ENCODE results near the gene FAM241B.

The FAM241B gene

DNA sequence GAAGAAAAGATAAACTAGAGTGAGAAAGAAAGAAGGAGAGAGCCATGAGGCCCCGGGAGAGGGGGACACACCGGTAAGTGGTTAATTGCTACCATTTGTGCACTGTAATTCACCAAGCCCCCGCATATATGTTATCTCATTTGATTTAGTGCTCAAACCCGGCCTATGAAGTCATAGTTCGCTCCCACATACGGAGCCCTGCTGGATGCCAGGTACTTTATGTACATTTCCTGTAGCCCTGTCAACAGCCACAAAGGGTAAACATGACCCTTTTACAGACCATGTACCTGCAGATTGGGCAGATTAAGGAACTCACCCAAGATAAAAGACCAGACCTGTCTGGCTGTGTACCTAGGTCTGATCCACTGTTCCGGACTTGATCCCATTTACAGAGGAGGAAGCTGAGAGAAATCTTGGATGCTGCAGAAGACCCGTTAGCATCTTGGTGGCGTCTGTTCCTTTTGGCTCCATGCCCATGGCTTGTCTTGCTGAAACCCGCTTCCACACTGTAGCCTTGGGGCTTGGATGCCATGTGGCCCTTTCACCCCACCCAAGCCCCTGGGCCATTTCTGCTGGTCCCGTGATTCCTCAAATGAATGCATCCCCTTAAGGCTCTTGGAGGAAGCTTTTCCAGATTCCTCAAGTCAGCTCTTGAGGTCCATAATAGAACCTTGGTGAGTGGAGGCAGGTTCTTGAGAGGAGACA lies 32.3 kb downstream of the FAM241B start:
- Histone ChIP-seq H3K4me3 (ENCODE audit: low read length) (no peak overlapping the region), H3K27me3 (ENCODE audit: insufficient read depth, low read length) (peaks cover 5% of the 10 kb centered on the region; the same call in 1 of the 2 replicates), H3K27ac (ENCODE audit: low read length) (no peak overlapping the region), H3K9ac (ENCODE audit: low read depth, low read length) (no peak overlapping the region), H3K36me3 (ENCODE audit: insufficient read depth, low read depth, low read length) (no peaks in the 10 kb centered on the region), H3K4me1 (ENCODE audit: insufficient read depth, low read length) (no peaks in the 10 kb centered on the region), H3K9me3 (ENCODE audit: insufficient read depth, low read depth, low read length) (no peaks in the 10 kb centered on the region)

GRCh38 chr10:69662901-69663300 lies 32.9 kb downstream of the FAM241B start:
- H3K9me3 ChIP-seq (ENCODE audit: insufficient read depth, low read depth, low read length), result no peaks in the 10 kb centered on the region
- no peak overlapping the region for H3K4me3 ChIP-seq (ENCODE audit: low read length)
- H3K9ac ChIP-seq (ENCODE audit: low read depth, low read length), result no peak overlapping the region
- H3K27me3 ChIP-seq (ENCODE audit: insufficient read depth, low read length), result peaks cover under 1% of the 10 kb centered on the region; the same call in 1 of the 2 replicates
- no peaks in the 10 kb centered on the region for H3K4me1 ChIP-seq (ENCODE audit: insufficient read depth, low read length)
- no peaks in the 10 kb centered on the region for H3K36me3 ChIP-seq (ENCODE audit: insufficient read depth, low read depth, low read length)
- no peak overlapping the region for H3K27ac ChIP-seq (ENCODE audit: low read length)

DNA sequence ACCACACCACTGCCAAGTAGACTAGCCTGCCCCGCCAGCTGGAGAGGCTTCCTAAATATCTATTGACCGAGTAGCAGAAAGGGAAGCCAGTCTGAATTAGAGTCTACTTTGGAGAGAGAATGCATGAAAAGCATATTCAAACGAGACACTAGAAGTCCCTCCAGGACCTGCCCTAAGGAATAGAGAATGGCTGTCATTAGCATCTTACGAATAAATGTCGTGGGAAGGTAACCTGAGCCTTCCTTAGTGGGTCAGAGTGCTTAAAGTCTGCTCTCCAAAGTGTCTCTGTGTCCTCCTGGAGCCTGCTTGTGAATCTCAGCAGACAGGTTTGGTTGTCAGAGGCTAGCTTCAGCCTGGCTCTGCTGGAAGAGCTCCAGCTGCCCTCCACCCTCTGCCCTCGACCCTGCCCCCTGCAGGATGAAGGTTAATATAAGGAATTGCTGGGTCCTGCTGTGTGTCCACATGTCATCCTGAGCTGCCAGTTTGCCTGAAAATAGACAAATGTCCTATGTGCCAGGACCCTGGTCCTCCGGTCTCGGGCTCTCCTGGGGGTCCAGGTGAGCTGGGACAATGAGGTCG lies 33.4 kb downstream of the FAM241B start:
- Histone ChIP-seq H3K27ac (ENCODE audit: low read length) (no peak overlapping the region), H3K9me3 (ENCODE audit: insufficient read depth, low read depth, low read length) (no peaks in the 10 kb centered on the region), H3K4me3 (ENCODE audit: low read length) (no peak overlapping the region), H3K9ac (ENCODE audit: low read depth, low read length) (no peak overlapping the region), H3K4me1 (ENCODE audit: insufficient read depth, low read length) (no peaks in the 10 kb centered on the region), H3K27me3 (ENCODE audit: insufficient read depth, low read length) (no peaks in the 10 kb centered on the region; the same call in 1 of the 2 replicates), H3K36me3 (ENCODE audit: insufficient read depth, low read depth, low read length) (no peaks in the 10 kb centered on the region)

DNA sequence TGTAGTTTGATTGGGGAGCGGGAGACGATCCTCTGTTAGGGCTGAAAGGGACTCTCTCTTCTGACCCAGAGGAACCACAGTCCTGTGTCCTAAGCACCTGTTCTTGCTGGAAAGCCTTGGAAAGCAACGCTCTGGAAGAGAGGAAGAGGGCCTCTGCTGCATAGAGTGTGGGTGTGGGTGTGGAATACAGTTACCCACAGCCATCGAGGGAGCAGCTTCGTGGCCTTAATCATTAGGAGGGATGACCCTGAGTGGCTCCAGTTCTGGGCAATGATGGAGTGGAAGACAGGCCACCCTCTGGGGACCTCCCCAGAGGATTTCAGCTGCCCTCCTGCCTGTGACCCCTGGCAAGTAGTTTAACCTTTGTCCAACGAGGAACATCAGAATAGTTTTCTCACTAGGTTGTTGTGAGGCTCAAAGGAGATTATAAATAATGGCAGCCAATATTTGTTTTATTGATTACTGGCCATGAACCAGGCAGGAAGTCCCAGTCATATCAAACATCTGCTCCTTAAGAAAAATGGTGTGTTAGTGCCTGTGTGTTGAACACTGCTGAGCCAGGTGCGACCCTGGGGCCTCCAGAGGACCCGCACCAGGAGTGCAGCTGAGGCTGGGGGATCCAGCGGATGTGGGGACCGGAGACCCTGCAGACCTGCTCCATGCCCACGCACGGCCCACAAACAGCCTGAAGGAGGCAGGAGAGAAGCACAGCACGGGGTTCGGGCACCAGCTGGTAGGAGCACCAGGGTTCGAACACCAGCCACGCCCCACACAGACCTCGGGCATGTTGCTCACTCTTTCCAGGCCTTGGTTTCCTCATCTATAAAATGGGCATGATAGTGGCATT lies 35.6 kb downstream of the FAM241B start:
- no peak overlapping the region for H3K27ac ChIP-seq (ENCODE audit: low read length)
- H3K36me3 ChIP-seq (ENCODE audit: insufficient read depth, low read depth, low read length), result no peaks in the 10 kb centered on the region
- H3K4me3 ChIP-seq (ENCODE audit: low read length), result no peak overlapping the region
- peaks cover 6% of the 10 kb centered on the region; the same call in 1 of the 2 replicates for H3K27me3 ChIP-seq (ENCODE audit: insufficient read depth, low read length)
- no peak overlapping the region for H3K9ac ChIP-seq (ENCODE audit: low read depth, low read length)
- H3K4me1 ChIP-seq (ENCODE audit: insufficient read depth, low read length), result no peaks in the 10 kb centered on the region
- no peaks in the 10 kb centered on the region for H3K9me3 ChIP-seq (ENCODE audit: insufficient read depth, low read depth, low read length)

GRCh38 chr10:69666756-69667155 lies 36.7 kb downstream of the FAM241B start:
- H3K9ac ChIP-seq (ENCODE audit: low read depth, low read length), result no peak overlapping the region
- no peaks in the 10 kb centered on the region for H3K36me3 ChIP-seq (ENCODE audit: insufficient read depth, low read depth, low read length)
- H3K4me3 ChIP-seq (ENCODE audit: low read length), result no peak overlapping the region
- peaks cover 6% of the 10 kb centered on the region; the same call in 1 of the 2 replicates for H3K27me3 ChIP-seq (ENCODE audit: insufficient read depth, low read length)
- H3K27ac ChIP-seq (ENCODE audit: low read length), result no peak overlapping the region
- no peaks in the 10 kb centered on the region for H3K4me1 ChIP-seq (ENCODE audit: insufficient read depth, low read length)
- no peaks in the 10 kb centered on the region for H3K9me3 ChIP-seq (ENCODE audit: insufficient read depth, low read depth, low read length)

- Histone ChIP-seq H3K9me3 (ENCODE audit: insufficient read depth, low read depth, low read length) (no peaks in the 10 kb centered on the region), H3K36me3 (ENCODE audit: insufficient read depth, low read depth, low read length) (no peaks in the 10 kb centered on the region), H3K27ac (ENCODE audit: low read length) (no peak overlapping the region), H3K27me3 (ENCODE audit: insufficient read depth, low read length) (peaks cover 6% of the 10 kb centered on the region; the same call in 1 of the 2 replicates), H3K4me1 (ENCODE audit: insufficient read depth, low read length) (no peaks in the 10 kb centered on the region), H3K4me3 (ENCODE audit: low read length) (no peak overlapping the region), H3K9ac (ENCODE audit: low read depth, low read length) (no peak overlapping the region)
Measured at GRCh38 chr10:69668721-69669120, 38.7 kb downstream of the FAM241B start.

GRCh38 chr10:69669409-69669808 lies 39.4 kb downstream of the FAM241B start:
- peaks cover 6% of the 10 kb centered on the region; the same call in 1 of the 2 replicates for H3K27me3 ChIP-seq (ENCODE audit: insufficient read depth, low read length)
- H3K36me3 ChIP-seq (ENCODE audit: insufficient read depth, low read depth, low read length), result no peaks in the 10 kb centered on the region

DNA sequence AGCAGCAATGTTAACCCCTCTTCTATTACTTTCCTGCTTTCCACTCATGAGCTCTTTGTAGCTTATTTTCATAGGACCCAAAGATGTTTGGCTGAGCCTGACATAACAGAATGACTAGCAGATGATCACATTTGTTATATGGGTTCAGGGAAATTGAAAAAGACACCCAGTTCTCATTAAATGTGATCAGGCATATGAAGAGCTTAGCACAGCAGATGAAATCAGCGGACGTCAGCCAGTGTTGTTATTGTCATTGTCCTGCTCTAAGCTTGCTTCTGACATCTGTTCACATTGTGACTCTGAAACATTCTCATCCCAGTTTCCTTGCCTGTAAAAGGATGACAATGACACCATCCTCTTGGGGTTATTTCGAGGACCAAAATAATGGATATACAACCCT lies 43.5 kb downstream of the FAM241B start:
- Histone ChIP-seq H3K4me3 (ENCODE audit: low read length) (no peak overlapping the region), H3K9ac (ENCODE audit: low read depth, low read length) (no peak overlapping the region), H3K27me3 (ENCODE audit: insufficient read depth, low read length) (peaks cover 6% of the 10 kb centered on the region; the same call in 1 of the 2 replicates), H3K9me3 (ENCODE audit: insufficient read depth, low read depth, low read length) (no peaks in the 10 kb centered on the region), H3K4me1 (ENCODE audit: insufficient read depth, low read length) (0 out of 2 replicates have a peak, but pooled peaks cover 3% of the 10 kb centered on the region), H3K36me3 (ENCODE audit: insufficient read depth, low read depth, low read length) (no peaks in the 10 kb centered on the region), H3K27ac (ENCODE audit: low read length) (no peak overlapping the region)

More at GRCh38 chr10:69669409-69669808, 39.4 kb downstream of the FAM241B start:
- no peaks in the 10 kb centered on the region for H3K9me3 ChIP-seq (ENCODE audit: insufficient read depth, low read depth, low read length)
- no peak overlapping the region for H3K4me3 ChIP-seq (ENCODE audit: low read length)
- no peak overlapping the region for H3K27ac ChIP-seq (ENCODE audit: low read length)
- H3K9ac ChIP-seq (ENCODE audit: low read depth, low read length), result no peak overlapping the region
- no peaks in the 10 kb centered on the region for H3K4me1 ChIP-seq (ENCODE audit: insufficient read depth, low read length)

DNA sequence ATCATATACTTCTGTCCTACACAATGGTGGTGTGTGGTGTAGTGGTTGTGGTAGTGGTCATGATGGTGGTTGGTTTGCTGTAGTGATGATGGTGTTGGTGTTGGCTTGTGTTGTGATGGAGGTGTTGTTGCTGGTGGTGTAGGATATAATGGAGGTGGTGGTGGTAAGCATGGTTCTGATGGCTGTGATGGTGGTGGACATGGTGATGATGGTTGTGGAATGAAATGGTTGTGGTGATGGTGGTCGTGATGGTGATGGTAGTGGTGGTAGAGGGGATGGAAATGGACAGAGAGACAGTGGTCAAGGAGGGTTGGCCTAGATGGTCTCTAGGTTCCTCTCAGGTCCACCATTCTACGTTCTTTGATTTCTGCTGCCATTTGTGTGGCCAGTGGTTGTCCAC lies 44.7 kb downstream of the FAM241B start:
- no peaks in the 10 kb centered on the region for H3K9me3 ChIP-seq (ENCODE audit: insufficient read depth, low read depth, low read length)
- H3K36me3 ChIP-seq (ENCODE audit: insufficient read depth, low read depth, low read length), result no peaks in the 10 kb centered on the region
- no peak overlapping the region for H3K27ac ChIP-seq (ENCODE audit: low read length)
- H3K4me3 ChIP-seq (ENCODE audit: low read length), result no peak overlapping the region
- peaks cover 5% of the 10 kb centered on the region; the same call in 1 of the 2 replicates for H3K27me3 ChIP-seq (ENCODE audit: insufficient read depth, low read length)
- no peak overlapping the region for H3K9ac ChIP-seq (ENCODE audit: low read depth, low read length)
- 0 out of 2 replicates have a peak, but pooled peaks cover 3% of the 10 kb centered on the region for H3K4me1 ChIP-seq (ENCODE audit: insufficient read depth, low read length)

- Histone ChIP-seq H3K9ac (ENCODE audit: low read depth, low read length) (no peak overlapping the region), H3K36me3 (ENCODE audit: insufficient read depth, low read depth, low read length) (no peaks in the 10 kb centered on the region), H3K27me3 (ENCODE audit: insufficient read depth, low read length) (peaks cover 6% of the 10 kb centered on the region; the same call in 1 of the 2 replicates), H3K27ac (ENCODE audit: low read length) (no peak overlapping the region), H3K9me3 (ENCODE audit: insufficient read depth, low read depth, low read length) (no peaks in the 10 kb centered on the region), H3K4me3 (ENCODE audit: low read length) (no peak overlapping the region), H3K4me1 (ENCODE audit: insufficient read depth, low read length) (0 out of 2 replicates have a peak, but pooled peaks cover 3% of the 10 kb centered on the region)
Measured at GRCh38 chr10:69676301-69676700, 46.3 kb downstream of the FAM241B start.

DNA sequence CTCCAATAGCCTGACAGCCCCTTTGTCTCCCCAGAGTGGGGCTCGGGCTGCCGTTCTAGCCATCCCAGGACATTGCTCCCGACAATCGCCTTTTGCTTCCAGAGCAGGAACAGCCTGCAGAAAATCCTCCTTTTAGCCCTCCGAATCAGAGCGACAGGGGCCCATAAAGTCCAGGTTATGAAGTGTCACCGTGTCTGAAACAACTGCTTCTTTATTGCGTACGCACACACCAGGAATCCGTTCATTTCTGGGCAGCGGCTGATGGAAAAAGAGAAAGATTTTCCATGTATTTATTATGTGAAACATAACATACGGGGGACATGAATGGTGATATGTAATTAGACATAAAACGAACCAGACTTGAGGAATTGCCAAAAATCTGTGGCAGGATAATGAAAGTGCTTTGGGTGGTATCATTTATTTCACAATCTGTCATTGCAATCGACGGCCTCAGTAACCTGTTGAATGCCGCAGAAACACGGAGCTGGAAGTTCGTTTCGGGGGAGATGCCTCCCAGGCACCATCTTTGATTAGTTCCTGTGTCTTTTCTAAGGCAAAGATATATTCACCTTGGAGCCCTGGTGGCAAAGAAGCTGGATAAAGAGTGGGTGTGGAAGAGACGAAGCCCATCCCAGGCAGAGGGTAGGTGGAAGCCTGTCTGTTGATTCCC lies 48.1 kb downstream of the FAM241B start:
- no peak overlapping the region for H3K27ac ChIP-seq (ENCODE audit: low read length)
- peaks cover 6% of the 10 kb centered on the region; the same call in 1 of the 2 replicates for H3K27me3 ChIP-seq (ENCODE audit: insufficient read depth, low read length)
- no peak overlapping the region for H3K4me3 ChIP-seq (ENCODE audit: low read length)
- H3K9me3 ChIP-seq (ENCODE audit: insufficient read depth, low read depth, low read length), result no peaks in the 10 kb centered on the region
- H3K9ac ChIP-seq (ENCODE audit: low read depth, low read length), result no peak overlapping the region
- H3K4me1 ChIP-seq (ENCODE audit: insufficient read depth, low read length), result 0 out of 2 replicates have a peak, but pooled peaks cover 3% of the 10 kb centered on the region
- no peaks in the 10 kb centered on the region for H3K36me3 ChIP-seq (ENCODE audit: insufficient read depth, low read depth, low read length)

Data from iPS-20b (cell line).